ACHN (cell line): ENCODE results near the gene RPS6KC1.
A peak's percentile ranks its signal among the peaks of the same experiment; 100 is the strongest.
"Not testable (repeated sequence)": the region's sequence is repeated elsewhere in the genome, so short reads cannot be mapped to it uniquely, and the experiment has no call there.

Source experiments
- DNase-seq: peaks from one replicate; pipeline ENCODE4 v3.0.0-alpha.2; 2015
- in situ Hi-C: cut with HindIII; loops from 2 replicates; pipeline ENCODE4 v1.10.0; 2017; ENCODE audit warnings: low sequenced_read_pairs, low pct_ligation_motif_present, low pct_unique_long_range_greater_than_20kb

The RPS6KC1 gene

GRCh38 chr1:213183036-213183672 is 132.1 kb downstream of the RPS6KC1 start:
- DNase-seq: no peak
- in situ Hi-C loops: no loop called here

DNA sequence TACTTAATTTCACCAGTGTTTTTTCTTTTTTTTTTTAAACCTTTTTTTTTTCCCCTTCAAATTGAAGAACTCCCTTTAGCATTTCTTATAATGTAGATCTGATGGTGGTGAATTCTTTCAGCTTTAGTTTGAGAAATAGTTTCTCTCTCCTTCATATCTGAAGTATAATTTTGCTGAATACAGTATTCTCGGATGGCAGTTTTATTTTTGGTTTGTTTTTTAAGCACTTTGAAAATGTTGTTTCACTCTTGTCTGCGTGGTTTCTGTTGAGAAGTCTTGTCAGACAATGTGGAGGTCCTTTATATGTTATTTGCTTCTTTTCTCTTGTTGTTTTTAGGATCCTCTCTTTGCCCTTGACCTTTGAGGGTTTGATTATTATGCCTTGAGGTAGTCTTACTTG is 135.1 kb downstream of the RPS6KC1 start:
- no peak for DNase-seq
- in situ Hi-C loops: no loop called here

GRCh38 chr1:213192026-213192425 is 141.0 kb downstream of the RPS6KC1 start:
- DNase-seq: no peak
- in situ Hi-C loops: no loop called here

- in situ Hi-C loops: no loop called here
- no peak for DNase-seq
These were observed 143.3 kb downstream of the RPS6KC1 start for GRCh38 chr1:213194383-213194782.

DNA sequence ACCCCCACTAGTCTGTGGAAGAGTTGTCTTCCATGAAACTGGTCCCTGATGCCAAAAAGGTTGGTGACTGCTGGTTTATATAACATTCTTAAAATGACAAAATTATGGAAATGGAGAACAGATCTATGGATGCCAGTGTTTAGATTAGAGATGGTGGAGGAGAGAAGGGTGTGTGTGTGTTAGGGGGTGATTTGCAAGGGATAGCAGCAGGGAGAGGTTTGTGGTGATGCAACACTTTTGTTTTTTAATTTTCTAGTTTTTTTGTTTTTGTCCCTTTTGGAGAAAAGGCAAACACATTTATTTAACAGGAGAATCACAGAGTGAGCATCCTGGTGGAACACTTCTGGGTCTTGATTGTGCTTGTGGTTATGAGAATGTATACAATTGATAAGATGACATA is 143.8 kb downstream of the RPS6KC1 start:
- in situ Hi-C loops: no loop called here

GRCh38 chr1:213196328-213197054 is 145.4 kb downstream of the RPS6KC1 start:
- DNase-seq, in situ Hi-C loops: not testable (repeated sequence)

More for the DNA sequence above, 143.8 kb downstream of the RPS6KC1 start:
- no peak for DNase-seq

GRCh38 chr1:213200630-213201029 is 149.6 kb downstream of the RPS6KC1 start:
- no peak for DNase-seq
- in situ Hi-C loops: no loop called here

DNA sequence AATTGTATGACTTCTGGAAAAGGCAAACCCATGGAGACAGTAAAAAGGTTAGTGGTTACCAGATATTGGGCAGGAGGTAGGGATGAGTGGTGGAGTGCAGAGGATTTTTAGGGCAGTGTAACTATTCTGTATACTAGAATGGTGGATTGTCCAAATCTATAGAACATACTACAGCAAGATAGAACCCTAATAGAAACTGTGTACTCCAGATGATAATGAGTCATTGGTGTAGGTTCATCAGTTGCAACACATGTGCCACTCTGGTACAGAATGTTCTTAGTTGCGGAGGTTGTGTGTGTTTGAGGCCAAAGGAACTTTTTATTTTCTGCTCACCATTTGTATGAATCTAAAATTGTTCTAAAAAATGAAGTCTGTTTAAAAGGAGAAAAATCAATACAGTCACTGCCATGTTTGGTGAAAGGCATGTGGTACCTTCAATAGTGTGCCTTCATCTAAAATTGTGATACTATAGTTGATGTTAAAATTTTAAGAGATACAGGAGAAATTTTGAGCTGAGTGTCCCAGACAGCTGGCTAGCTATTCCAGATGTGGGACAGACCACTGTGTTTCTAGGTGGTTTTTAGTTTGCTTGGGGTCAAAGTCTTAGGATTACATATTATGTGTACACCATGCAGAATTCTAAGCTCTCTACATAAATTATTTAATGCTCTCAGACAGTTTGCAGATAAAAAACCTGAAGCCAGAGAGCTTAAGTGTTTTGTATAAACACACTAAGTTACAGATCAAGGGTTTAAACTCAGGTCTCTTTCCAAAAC is 150.5 kb downstream of the RPS6KC1 start:
- no peak for DNase-seq
- in situ Hi-C loops: no loop called here

DNA sequence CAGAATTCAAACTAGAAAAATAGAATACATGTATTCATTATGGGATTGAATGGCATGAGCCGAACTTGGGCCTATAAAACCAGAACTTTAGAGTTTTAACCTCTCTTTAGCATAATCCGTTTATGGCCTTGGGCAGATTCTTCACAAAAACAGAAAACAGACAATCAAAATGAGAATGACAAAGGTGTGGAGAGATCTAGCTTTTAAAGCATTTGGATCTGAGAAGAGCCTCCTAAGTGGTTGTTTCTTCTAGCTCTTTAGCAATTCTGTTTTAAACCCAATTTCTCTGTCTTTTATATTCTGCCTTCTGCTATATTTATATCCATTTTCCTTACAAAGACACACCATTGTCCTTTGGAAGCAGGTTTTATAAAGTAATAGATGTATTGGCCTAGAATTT is 160.2 kb downstream of the RPS6KC1 start:
- in situ Hi-C loops: no loop called here
- no peak for DNase-seq

- DNase-seq, in situ Hi-C loops: not testable (repeated sequence)
These were observed 168.0 kb downstream of the RPS6KC1 start for GRCh38 chr1:213219076-213219475.

DNA sequence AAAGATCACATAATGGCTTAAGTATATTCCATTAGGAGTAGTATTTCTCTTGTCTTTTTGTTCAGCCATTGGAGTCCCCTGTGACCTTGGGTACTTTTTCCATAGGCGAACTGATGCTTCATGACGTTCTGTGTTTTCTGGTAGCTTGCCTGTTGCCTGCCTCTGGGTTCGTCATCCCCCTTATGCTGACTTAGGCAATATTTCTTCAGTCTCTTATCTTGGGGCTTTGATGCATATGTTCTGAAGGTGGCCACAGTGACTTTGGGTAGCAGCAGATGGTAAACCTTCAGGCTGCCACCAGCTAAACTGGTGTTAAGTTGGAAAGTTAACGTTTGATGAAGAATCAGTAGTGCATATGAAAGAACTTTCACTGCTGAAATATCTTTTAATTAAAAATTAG is 170.2 kb downstream of the RPS6KC1 start:
- DNase-seq: no peak
- in situ Hi-C loops: no loop called here

GRCh38 chr1:213227458-213227857 is 176.4 kb downstream of the RPS6KC1 start:
- no peak for DNase-seq
- in situ Hi-C loops: no loop called here

GRCh38 chr1:213231795-213232231 is 180.8 kb downstream of the RPS6KC1 start:
- no peak for DNase-seq
- in situ Hi-C loops: no loop called here

- DNase-seq: no peak
These were observed 191.8 kb downstream of the RPS6KC1 start for GRCh38 chr1:213242883-213243282.

GRCh38 chr1:213244664-213245091 is 193.6 kb downstream of the RPS6KC1 start:
- peak; percentile 59 for DNase-seq
- in situ Hi-C loops: no loop called here

More at GRCh38 chr1:213242883-213243282, 191.8 kb downstream of the RPS6KC1 start:
- in situ Hi-C loops: no loop called here

DNA sequence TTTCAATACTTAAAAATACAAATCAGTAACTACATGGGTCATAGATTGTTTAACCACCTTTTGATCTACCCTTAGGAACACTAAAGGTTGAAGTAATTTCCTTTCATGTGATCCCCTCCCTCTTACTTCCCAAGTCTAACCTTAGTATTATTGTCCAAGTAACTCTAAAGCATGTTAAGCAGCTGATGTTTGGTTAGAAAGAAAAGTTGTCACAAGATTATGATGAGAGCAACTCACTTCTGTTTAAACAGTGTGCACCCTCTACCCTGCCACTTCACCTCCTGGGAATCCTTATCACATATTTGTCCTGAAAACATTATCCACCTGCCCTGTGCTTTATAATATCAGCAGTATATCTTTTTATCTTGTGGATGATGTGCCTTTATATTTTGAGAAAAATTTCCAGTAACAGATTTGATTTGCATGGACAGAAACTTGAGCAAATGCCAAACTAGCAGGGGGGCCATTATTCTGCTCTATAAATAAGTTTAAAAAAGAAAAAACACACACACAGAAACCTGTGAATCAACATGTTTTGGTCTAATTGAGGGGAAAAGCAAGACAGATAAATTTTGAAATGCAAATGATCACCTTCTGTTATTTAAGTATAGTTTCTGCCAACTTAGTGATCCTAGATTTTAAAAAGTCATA is 194.3 kb downstream of the RPS6KC1 start:
- no peak for DNase-seq
- in situ Hi-C loops: no loop called here

GRCh38 chr1:213247038-213247437 is 196.0 kb downstream of the RPS6KC1 start:
- DNase-seq: no peak
- in situ Hi-C loops: no loop called here

DNA sequence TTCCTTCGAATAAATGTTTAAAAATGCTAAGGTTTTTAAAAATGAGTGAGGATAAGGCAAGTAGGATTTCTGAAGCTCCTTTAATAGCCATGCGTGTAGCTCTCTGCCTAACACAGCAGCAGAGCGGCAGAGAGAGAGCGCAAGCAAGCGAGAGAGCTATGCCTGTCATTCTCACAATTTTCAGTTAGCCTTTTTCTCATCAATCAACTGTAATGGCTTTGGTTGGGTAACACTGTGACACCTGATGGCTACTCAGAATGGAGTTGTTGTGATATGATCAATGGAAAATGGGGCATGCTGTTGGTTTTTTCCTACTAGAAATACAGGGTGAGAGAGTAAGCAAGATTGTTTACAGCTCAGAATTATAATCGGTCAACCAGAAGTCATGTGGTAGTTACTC is 198.4 kb downstream of the RPS6KC1 start:
- in situ Hi-C loops: no loop called here
- no peak for DNase-seq

DNA sequence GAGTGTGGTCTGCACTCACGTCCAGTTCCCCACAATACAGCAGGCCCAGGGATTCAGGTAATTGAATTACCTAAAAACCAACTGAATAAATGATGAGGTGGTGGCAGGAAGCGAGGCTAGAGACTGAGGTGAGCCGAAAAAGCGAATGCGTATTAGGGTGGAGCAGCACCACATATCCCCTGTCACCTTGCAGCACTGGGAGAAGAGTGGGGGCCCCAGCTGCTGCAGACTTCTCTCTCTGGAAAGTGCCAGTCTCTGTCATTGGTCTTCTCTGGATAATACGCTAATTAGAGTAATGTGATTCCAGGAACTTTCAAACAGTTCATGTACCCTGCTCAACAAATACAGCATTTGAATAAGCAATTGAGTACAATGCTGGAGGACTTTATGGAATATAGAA is 199.0 kb downstream of the RPS6KC1 start:
- in situ Hi-C loops: no loop called here
- no peak for DNase-seq
